SH-SY5Y (cell line): ENCODE measurements around the gene SYT7.

ENCODE experiments used
- GATA2 ChIP-seq: IDR thresholded peaks from 2 replicates; pipeline ENCODE4 v1.6.1; 2011; ENCODE audit warnings: mild to moderate bottlenecking, low read depth, low read length
- GATA3 ChIP-seq: IDR thresholded peaks from 2 replicates; pipeline ENCODE4 v1.6.1; 2011; ENCODE audit warnings: low read depth, mild to moderate bottlenecking, low read length, moderate library complexity

DNA sequence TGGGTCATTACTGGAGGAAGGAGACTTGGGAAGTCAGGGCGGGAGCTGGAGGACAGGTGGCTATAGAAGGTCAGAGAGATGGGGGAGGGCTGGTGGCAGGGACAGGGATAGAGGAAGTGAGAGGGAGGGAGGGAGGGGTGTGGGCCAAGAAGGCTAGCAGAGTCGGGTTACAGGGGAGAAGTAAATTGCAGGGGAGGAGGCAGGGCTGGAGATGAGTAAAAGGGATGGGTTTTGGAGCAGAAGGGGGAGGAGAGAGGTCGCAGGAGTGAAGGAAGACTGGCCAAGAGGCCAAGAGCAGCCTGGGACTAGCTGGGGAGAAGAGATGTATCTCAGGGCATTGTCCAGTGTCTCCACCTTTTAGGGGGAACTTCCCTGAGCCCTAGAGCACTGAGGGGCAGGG lies 39.3 kb downstream of the SYT7 start:
- TF ChIP-seq GATA3, result no peak
- TF ChIP-seq GATA2, result no peak
